Measurements from ENCODE around the gene TMEM120B.
"Not testable (repeated sequence)": the region's sequence is repeated elsewhere in the genome, so short reads cannot be mapped to it uniquely, and the experiment has no call there.

Gene TMEM120B

DNA sequence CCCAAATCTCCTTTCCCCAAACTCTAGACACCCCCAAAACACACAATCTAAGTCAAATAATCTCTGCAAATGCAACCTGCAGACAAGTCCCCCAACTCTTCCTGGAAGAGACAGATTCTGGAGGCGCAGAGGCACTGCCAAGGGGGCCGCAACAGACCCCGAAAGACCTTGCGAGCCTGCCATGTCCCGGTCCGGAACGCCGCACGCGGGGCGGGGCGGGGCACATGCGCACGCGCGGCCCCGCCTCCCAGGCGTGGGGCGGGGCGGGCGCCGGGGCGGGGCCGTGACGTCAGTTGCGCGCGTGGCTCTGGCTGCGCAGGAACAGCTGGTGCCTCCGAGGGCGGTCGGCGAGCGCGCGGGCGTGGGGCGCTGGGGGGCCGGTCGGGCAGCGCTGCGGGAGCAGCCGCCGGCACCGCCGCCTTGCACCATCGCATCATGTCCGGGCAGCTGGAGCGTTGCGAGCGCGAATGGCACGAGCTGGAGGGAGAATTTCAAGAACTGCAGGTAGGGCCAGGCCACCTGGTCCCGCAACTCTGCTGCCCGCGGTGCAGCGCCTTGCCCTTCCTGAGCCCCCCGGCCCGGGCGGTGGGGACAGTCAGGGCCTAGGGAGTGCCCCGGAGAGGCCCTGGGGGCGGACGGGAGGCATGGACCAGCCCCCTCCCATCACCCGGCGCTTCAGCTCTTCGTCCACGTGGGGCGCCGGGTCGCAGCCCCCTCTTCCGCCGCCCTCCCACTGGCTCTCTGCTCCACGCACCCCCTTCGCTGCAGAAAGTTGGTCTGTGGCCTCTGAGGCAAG lies at the start of gene TMEM120B:
TMEM120B (plus strand) TSS at position 292 of the 796 bp plus-strand sequence; CDS start at position 436, 144 bp downstream.
- TF ChIP-seq, protein P1, sequence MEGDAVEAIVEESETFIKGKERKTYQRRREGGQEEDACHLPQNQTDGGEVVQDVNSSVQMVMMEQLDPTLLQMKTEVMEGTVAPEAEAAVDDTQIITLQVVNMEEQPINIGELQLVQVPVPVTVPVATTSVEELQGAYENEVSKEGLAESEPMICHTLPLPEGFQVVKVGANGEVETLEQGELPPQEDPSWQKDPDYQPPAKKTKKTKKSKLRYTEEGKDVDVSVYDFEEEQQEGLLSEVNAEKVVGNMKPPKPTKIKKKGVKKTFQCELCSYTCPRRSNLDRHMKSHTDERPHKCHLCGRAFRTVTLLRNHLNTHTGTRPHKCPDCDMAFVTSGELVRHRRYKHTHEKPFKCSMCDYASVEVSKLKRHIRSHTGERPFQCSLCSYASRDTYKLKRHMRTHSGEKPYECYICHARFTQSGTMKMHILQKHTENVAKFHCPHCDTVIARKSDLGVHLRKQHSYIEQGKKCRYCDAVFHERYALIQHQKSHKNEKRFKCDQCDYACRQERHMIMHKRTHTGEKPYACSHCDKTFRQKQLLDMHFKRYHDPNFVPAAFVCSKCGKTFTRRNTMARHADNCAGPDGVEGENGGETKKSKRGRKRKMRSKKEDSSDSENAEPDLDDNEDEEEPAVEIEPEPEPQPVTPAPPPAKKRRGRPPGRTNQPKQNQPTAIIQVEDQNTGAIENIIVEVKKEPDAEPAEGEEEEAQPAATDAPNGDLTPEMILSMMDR (IDR thresholded peaks at IDR 0.05; ENCODE audit: low read depth, low read length) = no peak; the same call in 1 of the 2 replicates
- DNase-seq (ENCODE audit: extremely low read depth, low read depth) = no peak

DNA sequence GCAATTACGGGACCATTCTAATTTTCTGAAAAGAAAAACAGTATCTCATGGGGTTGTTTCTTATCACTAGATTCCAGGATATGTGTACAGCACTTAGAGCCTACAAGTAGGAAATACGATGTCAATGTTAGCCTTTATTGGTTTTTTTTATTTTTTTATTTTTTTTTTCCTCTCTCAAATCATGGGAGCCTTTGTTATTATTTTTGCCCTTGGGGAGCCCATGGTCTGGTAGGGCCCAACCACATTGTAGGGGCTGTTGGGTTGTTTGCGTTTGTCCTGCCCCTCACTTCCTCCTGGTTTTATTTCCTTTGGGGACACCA lies 49.0 kb upstream of the TMEM120B start:
- DNase-seq (ENCODE audit: extremely low read depth, low read depth) = no peak
- TF ChIP-seq, protein P1 (IDR thresholded peaks at IDR 0.05; ENCODE audit: low read depth, low read length) = no peak

DNA sequence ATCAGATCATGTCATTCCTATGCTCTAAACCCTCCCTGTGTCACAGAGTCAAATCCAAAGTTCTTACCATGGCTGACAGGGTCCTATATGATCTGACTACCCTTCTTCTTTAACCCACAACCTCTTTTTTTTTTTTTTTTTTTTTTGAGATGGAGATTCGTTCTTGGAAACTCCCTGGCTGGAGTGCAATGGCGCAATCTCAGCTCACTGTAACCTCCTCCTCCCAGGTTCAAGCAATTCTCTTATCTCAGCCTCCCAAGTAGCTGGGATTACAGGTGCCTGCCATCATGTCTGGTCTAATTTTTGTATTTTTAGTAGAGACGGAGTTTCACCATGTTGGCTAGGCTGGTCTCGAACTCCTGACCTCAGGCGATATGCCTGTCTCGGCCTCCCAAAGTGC lies 45.7 kb upstream of the TMEM120B start:
- not testable (repeated sequence) for DNase-seq (ENCODE audit: extremely low read depth, low read depth)

DNA sequence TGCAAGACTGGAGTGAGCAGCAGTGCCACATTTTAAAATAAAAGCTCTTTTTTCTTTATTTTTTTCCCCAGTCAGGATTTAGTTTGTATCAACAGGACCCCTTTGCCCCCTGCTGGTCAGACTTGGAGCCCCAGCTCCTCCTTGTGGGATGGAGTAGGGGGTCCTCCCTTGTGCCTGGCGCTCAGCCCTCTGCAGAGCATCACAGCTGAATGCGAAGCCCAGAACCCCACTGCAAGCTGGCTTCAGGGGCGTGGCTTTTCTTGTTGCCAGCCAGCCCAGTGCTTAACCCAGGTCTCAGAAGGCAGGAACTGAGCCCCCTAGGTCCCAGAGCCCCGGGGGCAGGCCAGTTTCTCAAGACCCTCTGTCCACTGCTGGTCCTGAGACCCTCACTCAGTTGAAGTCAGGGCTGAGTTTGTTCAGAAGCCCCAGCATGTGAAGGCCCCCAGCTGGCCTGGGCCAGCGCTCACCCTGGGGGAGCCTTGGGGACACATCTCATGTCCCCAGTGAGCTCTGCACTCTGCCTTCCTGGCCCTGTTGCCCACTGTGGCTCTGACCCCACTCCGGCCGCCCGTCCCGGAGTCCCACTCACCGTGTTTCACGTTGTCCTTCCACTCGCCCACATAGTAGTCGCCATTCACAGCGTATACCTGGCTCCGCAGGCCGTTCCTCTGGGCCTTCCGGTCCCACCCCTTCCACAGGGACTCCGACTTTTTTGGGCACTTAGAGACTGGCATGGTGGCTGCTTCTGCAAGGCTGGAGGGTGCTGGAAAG lies 43.6 kb upstream of the TMEM120B start:
- TF ChIP-seq, protein P1 (IDR thresholded peaks at IDR 0.05; ENCODE audit: low read depth, low read length) = peak; percentile 69
- DNase-seq (ENCODE audit: extremely low read depth, low read depth) = no peak

DNA sequence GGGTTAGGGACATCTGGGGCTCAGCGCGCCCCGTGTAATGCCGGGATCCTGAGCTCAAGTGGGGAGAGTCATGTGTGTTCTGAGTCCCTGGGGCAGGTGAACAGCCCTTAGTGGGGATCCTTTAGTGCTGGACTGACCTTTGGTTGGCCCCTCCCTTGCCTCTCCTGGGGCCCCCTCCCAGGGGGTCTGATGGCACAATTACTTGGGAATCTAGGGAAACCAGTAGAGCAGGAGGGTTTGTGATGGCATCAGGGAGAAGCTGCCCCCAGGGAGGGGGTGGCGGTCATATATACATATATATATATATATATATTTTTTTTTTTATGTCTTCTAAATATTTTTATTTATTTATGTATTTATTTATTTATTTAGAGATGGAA lies 43.0 kb upstream of the TMEM120B start, which contains the start of gene MORN3:
MORN3 (minus strand) TSS at position 134 of the 380 bp plus-strand sequence. CDS start 171 bp downstream, outside the sequence.
- DNase-seq (ENCODE audit: extremely low read depth, low read depth) = no peak
- TF ChIP-seq, protein P1 (IDR thresholded peaks at IDR 0.05; ENCODE audit: low read depth, low read length) = no peak

DNA sequence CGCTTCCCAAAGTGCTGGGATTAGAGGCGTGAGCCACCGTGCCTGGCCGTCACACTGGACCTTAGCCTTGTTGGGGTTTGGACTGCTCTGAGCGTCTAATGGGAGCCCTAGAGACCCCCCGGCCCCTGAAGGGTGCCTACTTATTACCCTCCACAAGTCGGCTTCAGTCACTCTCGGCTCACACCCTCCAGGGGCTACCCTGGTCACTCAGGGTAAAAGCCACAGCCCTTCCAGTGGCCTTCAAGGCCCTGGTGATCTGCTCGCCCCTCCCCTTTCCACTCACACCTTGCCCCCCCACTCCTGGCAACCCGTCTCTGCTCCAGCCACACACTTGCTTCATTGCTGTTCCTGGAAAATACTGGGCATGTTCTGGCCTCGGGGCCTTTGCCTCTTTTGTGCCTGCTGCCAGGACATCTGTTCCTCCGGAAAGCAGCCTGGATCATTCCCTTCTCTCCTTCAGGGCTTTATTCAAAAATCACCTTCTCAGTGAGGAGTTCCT lies 39.5 kb upstream of the TMEM120B start:
- DNase-seq (ENCODE audit: extremely low read depth, low read depth) = no peak

DNA sequence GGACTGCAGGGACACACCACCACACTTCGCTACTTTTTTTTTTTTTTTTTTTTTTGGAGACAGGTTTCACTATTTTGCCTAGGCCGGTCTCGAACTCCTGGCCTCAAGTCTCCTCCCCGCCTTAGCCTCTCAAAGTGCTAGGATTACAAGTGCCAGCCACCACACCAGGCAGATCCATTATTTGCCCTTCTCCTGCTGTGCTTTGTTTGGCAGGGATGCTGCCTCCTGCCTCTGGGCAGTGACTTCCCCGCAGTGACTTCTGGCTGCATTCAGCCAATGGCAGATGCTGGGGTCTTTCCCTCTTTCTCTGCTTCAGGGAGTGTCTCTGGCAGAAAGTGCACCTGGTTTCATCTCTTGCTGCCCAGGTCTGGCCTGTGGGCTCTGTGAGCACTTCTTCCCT lies 36.4 kb upstream of the TMEM120B start:
- DNase-seq (ENCODE audit: extremely low read depth, low read depth) = no peak
- TF ChIP-seq, protein P1 (IDR thresholded peaks at IDR 0.05; ENCODE audit: low read depth, low read length) = no peak

More for the DNA sequence above, 39.5 kb upstream of the TMEM120B start:
- TF ChIP-seq, protein P1 (IDR thresholded peaks at IDR 0.05; ENCODE audit: low read depth, low read length) = no peak

All from AG09319 (cell line).